ENCODE data around the gene LRRN4. TPM values are rescaled to one million over a fixed set of nuclear protein-coding genes. Genes with fewer than 3 reads are reported as not detected.
"Not testable (repeated sequence)": the region's sequence is repeated elsewhere in the genome, so short reads cannot be mapped to it uniquely, and the experiment has no call there.

The LRRN4 gene
- polyA plus RNA-seq, 1 donor = 6.3 TPM

GRCh38 chr20:6061544-6061943 is 7.7 kb upstream of the LRRN4 start:
- no peak overlapping the region for H3K4me3 ChIP-seq (ENCODE audit: low read length)
- H3K9me3 ChIP-seq (ENCODE audit: control insufficient read depth, low read depth, low read length) = no peaks in the 10 kb centered on the region
- WGBS (ENCODE audit: insufficient coverage, low lambda C conversion rate) = no CpG with 5 or more reads among the region's 2 CpGs
- no peak for DNase-seq
- no peaks in the 10 kb centered on the region for H3K27me3 ChIP-seq (ENCODE audit: control insufficient read depth, insufficient read depth, low read length)
- H3K36me3 ChIP-seq (ENCODE audit: control insufficient read depth, insufficient read depth, low read length) = no peaks in the 10 kb centered on the region
- peaks cover 4% of the 10 kb centered on the region for H3K4me1 ChIP-seq (ENCODE audit: control insufficient read depth, insufficient read depth, low read length)
- no peak overlapping the region for H3K27ac ChIP-seq (ENCODE audit: low read length)

- 67% methylated on average over 3 of the region's 6 CpGs for WGBS (ENCODE audit: insufficient coverage, low lambda C conversion rate)
- no peak for DNase-seq
- no peaks in the 10 kb centered on the region for H3K36me3 ChIP-seq (ENCODE audit: control insufficient read depth, insufficient read depth, low read length)
- no peak overlapping the region for H3K4me3 ChIP-seq (ENCODE audit: low read length)
- H3K4me1 ChIP-seq (ENCODE audit: control insufficient read depth, insufficient read depth, low read length) = peaks cover 4% of the 10 kb centered on the region
- H3K27me3 ChIP-seq (ENCODE audit: control insufficient read depth, insufficient read depth, low read length) = no peaks in the 10 kb centered on the region
- H3K9me3 ChIP-seq (ENCODE audit: control insufficient read depth, low read depth, low read length) = no peaks in the 10 kb centered on the region
- H3K27ac ChIP-seq (ENCODE audit: low read length) = no peak overlapping the region
Observed at GRCh38 chr20:6060213-6060612, 6.4 kb upstream of the LRRN4 start.

- WGBS (ENCODE audit: insufficient coverage, low lambda C conversion rate) = 0% methylated on average over 1 of the region's 7 CpGs
Observed at GRCh38 chr20:6058684-6059295, 4.9 kb upstream of the LRRN4 start.

GRCh38 chr20:6057691-6058090 is 3.8 kb upstream of the LRRN4 start:
- H3K36me3 ChIP-seq (ENCODE audit: control insufficient read depth, insufficient read depth, low read length) = no peaks in the 10 kb centered on the region
- no peaks in the 10 kb centered on the region for H3K9me3 ChIP-seq (ENCODE audit: control insufficient read depth, low read depth, low read length)
- no peak for DNase-seq
- WGBS (ENCODE audit: insufficient coverage, low lambda C conversion rate) = no CpG with 5 or more reads among the region's 2 CpGs
- no peak overlapping the region for H3K4me3 ChIP-seq (ENCODE audit: low read length)
- peaks cover 4% of the 10 kb centered on the region for H3K4me1 ChIP-seq (ENCODE audit: control insufficient read depth, insufficient read depth, low read length)
- no peak overlapping the region for H3K27ac ChIP-seq (ENCODE audit: low read length)
- H3K27me3 ChIP-seq (ENCODE audit: control insufficient read depth, insufficient read depth, low read length) = peaks cover 9% of the 10 kb centered on the region

More at GRCh38 chr20:6058684-6059295, 4.9 kb upstream of the LRRN4 start:
- Histone ChIP-seq H3K27me3 (ENCODE audit: control insufficient read depth, insufficient read depth, low read length) (no peaks in the 10 kb centered on the region), H3K36me3 (ENCODE audit: control insufficient read depth, insufficient read depth, low read length) (no peaks in the 10 kb centered on the region), H3K4me1 (ENCODE audit: control insufficient read depth, insufficient read depth, low read length) (peaks cover 4% of the 10 kb centered on the region), H3K9me3 (ENCODE audit: control insufficient read depth, low read depth, low read length) (no peaks in the 10 kb centered on the region), H3K27ac (ENCODE audit: low read length) (no peak overlapping the region), H3K4me3 (ENCODE audit: low read length) (no peak overlapping the region)
- peak in 1 of 2 donors; percentile 44 for DNase-seq

GRCh38 chr20:6057139-6057538 is 3.3 kb upstream of the LRRN4 start:
- no CpG with 5 or more reads among the region's 2 CpGs for WGBS (ENCODE audit: insufficient coverage, low lambda C conversion rate)
- Histone ChIP-seq H3K4me3 (ENCODE audit: low read length) (no peak overlapping the region), H3K36me3 (ENCODE audit: control insufficient read depth, insufficient read depth, low read length) (no peaks in the 10 kb centered on the region), H3K4me1 (ENCODE audit: control insufficient read depth, insufficient read depth, low read length) (peaks cover 4% of the 10 kb centered on the region), H3K9me3 (ENCODE audit: control insufficient read depth, low read depth, low read length) (no peaks in the 10 kb centered on the region), H3K27ac (ENCODE audit: low read length) (no peak overlapping the region), H3K27me3 (ENCODE audit: control insufficient read depth, insufficient read depth, low read length) (peaks cover 14% of the 10 kb centered on the region)
- DNase-seq = no peak

- DNase-seq = no peak
- H3K4me1 ChIP-seq (ENCODE audit: control insufficient read depth, insufficient read depth, low read length) = peaks cover 8% of the 10 kb centered on the region
- H3K9me3 ChIP-seq (ENCODE audit: control insufficient read depth, low read depth, low read length) = no peaks in the 10 kb centered on the region
- no peak overlapping the region for H3K27ac ChIP-seq (ENCODE audit: low read length)
- WGBS (ENCODE audit: insufficient coverage, low lambda C conversion rate) = no CpG with 5 or more reads among the region's 9 CpGs
- peaks cover 24% of the 10 kb centered on the region for H3K27me3 ChIP-seq (ENCODE audit: control insufficient read depth, insufficient read depth, low read length)
- no peak overlapping the region for H3K4me3 ChIP-seq (ENCODE audit: low read length)
- no peaks in the 10 kb centered on the region for H3K36me3 ChIP-seq (ENCODE audit: control insufficient read depth, insufficient read depth, low read length)
Observed at GRCh38 chr20:6055981-6056569, 2.2 kb upstream of the LRRN4 start.

- H3K4me1 ChIP-seq (ENCODE audit: control insufficient read depth, insufficient read depth, low read length) = peaks cover 8% of the 10 kb centered on the region
- no peaks in the 10 kb centered on the region for H3K9me3 ChIP-seq (ENCODE audit: control insufficient read depth, low read depth, low read length)
- peaks cover 32% of the 10 kb centered on the region for H3K27me3 ChIP-seq (ENCODE audit: control insufficient read depth, insufficient read depth, low read length)
- no CpG with 5 or more reads among the region's 10 CpGs for WGBS (ENCODE audit: insufficient coverage, low lambda C conversion rate)
- DNase-seq = no peak
- H3K27ac ChIP-seq (ENCODE audit: low read length) = no peak overlapping the region
- H3K36me3 ChIP-seq (ENCODE audit: control insufficient read depth, insufficient read depth, low read length) = no peaks in the 10 kb centered on the region
- no peak overlapping the region for H3K4me3 ChIP-seq (ENCODE audit: low read length)
Observed at GRCh38 chr20:6055161-6055783, 1.4 kb upstream of the LRRN4 start.

GRCh38 chr20:6054689-6055051 is 810 bp upstream of the LRRN4 start:
- H3K36me3 ChIP-seq (ENCODE audit: control insufficient read depth, insufficient read depth, low read length); H3K4me3 ChIP-seq (ENCODE audit: low read length); H3K4me1 ChIP-seq (ENCODE audit: control insufficient read depth, insufficient read depth, low read length); H3K9me3 ChIP-seq (ENCODE audit: control insufficient read depth, low read depth, low read length); DNase-seq; H3K27ac ChIP-seq (ENCODE audit: low read length): not testable (repeated sequence)
- H3K27me3 ChIP-seq (ENCODE audit: control insufficient read depth, insufficient read depth, low read length) = peaks cover 32% of the 10 kb centered on the region
- 60% methylated on average over 1 of the region's 4 CpGs for WGBS (ENCODE audit: insufficient coverage, low lambda C conversion rate)

- Histone ChIP-seq H3K4me1 (ENCODE audit: control insufficient read depth, insufficient read depth, low read length) (peaks cover 4% of the 10 kb centered on the region), H3K9me3 (ENCODE audit: control insufficient read depth, low read depth, low read length) (no peaks in the 10 kb centered on the region), H3K27me3 (ENCODE audit: control insufficient read depth, insufficient read depth, low read length) (peaks cover 32% of the 10 kb centered on the region), H3K36me3 (ENCODE audit: control insufficient read depth, insufficient read depth, low read length) (no peaks in the 10 kb centered on the region), H3K4me3 (ENCODE audit: low read length) (no peak overlapping the region), H3K27ac (ENCODE audit: low read length) (no peak overlapping the region)
- no peak for DNase-seq
- WGBS (ENCODE audit: insufficient coverage, low lambda C conversion rate) = no CpG with 5 or more reads among the region's 8 CpGs
Observed at GRCh38 chr20:6053064-6053775, 640 bp downstream of the LRRN4 start.

- WGBS (ENCODE audit: insufficient coverage, low lambda C conversion rate) = no CpG with 5 or more reads among the region's 5 CpGs
- DNase-seq = no peak
- H3K27me3 ChIP-seq (ENCODE audit: control insufficient read depth, insufficient read depth, low read length) = peaks cover 32% of the 10 kb centered on the region
- no peak overlapping the region for H3K27ac ChIP-seq (ENCODE audit: low read length)
- H3K36me3 ChIP-seq (ENCODE audit: control insufficient read depth, insufficient read depth, low read length) = no peaks in the 10 kb centered on the region
- peaks cover 4% of the 10 kb centered on the region for H3K4me1 ChIP-seq (ENCODE audit: control insufficient read depth, insufficient read depth, low read length)
- no peak overlapping the region for H3K4me3 ChIP-seq (ENCODE audit: low read length)
- H3K9me3 ChIP-seq (ENCODE audit: control insufficient read depth, low read depth, low read length) = no peaks in the 10 kb centered on the region
Observed at GRCh38 chr20:6051505-6051904, 2.4 kb downstream of the LRRN4 start.
